Subcutaneous adipose tissue (tissue), 4 donors: ENCODE measurements around the gene FEN1. TPM values are rescaled to one million over a fixed set of nuclear protein-coding genes. Genes with fewer than 3 reads are reported as not detected.

Experiments used
- CTCF ChIP-seq: fragments of 450-650 bp; IDR thresholded peaks from one replicate; pipeline ENCODE4 v1.5.1; 2016; ENCODE audit warnings: low read depth, mild to moderate bottlenecking, control low read depth, antibody characterized with exemption, moderate library complexity
- total RNA-seq, 4 donors: library from RNA; depleted of rRNA; stranded (reverse); fragments of >200 nt; gene quantifications; one replicate each; pipeline ENCODE4 v1.1.0, GENCODE V29; 2016

Gene FEN1
- total RNA-seq, 4 donors from 2014 or later, result 4.9 to 7.7 (median 6.3) TPM

- TF ChIP-seq CTCF, result no peak
Observed at GRCh38 chr11:61778357-61778886, 14.3 kb upstream of the FEN1 start.

GRCh38 chr11:61778920-61779650, 13.6 kb upstream of the FEN1 start:
- no peak for TF ChIP-seq CTCF

- no peak for TF ChIP-seq CTCF
Observed at GRCh38 chr11:61779666-61780525, 12.8 kb upstream of the FEN1 start.

- no peak for TF ChIP-seq CTCF
Observed at GRCh38 chr11:61780581-61781162, 12.0 kb upstream of the FEN1 start.

- no peak for TF ChIP-seq CTCF
Observed at GRCh38 chr11:61781585-61781984, 11.1 kb upstream of the FEN1 start.

GRCh38 chr11:61782299-61782698, 10.4 kb upstream of the FEN1 start:
- no peak for TF ChIP-seq CTCF

- no peak for TF ChIP-seq CTCF
Observed at GRCh38 chr11:61782841-61783240, 9.9 kb upstream of the FEN1 start.
